Astrocyte of the cerebellum (primary cell): ENCODE data around the gene ADARB2.
"Not testable (repeated sequence)": the region's sequence is repeated elsewhere in the genome, so short reads cannot be mapped to it uniquely, and the experiment has no call there.

Experiments used
- DNase-seq: peaks from one replicate; pipeline ENCODE4 v3.0.0-alpha.2; 2011; ENCODE audit warnings: low read depth
- H3K4me3 ChIP-seq: 2 replicates; pipeline ENCODE4 v1.5.1; 2011; ENCODE audit warnings: mild to moderate bottlenecking, low read depth, low read length, moderate library complexity
- in situ Hi-C: cut with HindIII; loops from 2 replicates; pipeline ENCODE4 v1.10.0; 2017; ENCODE audit warnings: low sequenced_read_pairs
- TF ChIP-seq, protein P1 (sequence below): IDR thresholded peaks from 2 replicates; pipeline ENCODE4 v1.5.1; 2012; ENCODE audit warnings: low read length, low read depth, moderate library complexity, mild to moderate bottlenecking; ENCODE audit errors: missing control alignments

Gene ADARB2

GRCh38 chr10:1399431-1400100, 337.8 kb downstream of the ADARB2 start:
- no peak for DNase-seq
- H3K4me3 ChIP-seq = no peak overlapping the region
- TF ChIP-seq, protein P1, sequence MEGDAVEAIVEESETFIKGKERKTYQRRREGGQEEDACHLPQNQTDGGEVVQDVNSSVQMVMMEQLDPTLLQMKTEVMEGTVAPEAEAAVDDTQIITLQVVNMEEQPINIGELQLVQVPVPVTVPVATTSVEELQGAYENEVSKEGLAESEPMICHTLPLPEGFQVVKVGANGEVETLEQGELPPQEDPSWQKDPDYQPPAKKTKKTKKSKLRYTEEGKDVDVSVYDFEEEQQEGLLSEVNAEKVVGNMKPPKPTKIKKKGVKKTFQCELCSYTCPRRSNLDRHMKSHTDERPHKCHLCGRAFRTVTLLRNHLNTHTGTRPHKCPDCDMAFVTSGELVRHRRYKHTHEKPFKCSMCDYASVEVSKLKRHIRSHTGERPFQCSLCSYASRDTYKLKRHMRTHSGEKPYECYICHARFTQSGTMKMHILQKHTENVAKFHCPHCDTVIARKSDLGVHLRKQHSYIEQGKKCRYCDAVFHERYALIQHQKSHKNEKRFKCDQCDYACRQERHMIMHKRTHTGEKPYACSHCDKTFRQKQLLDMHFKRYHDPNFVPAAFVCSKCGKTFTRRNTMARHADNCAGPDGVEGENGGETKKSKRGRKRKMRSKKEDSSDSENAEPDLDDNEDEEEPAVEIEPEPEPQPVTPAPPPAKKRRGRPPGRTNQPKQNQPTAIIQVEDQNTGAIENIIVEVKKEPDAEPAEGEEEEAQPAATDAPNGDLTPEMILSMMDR = no peak
- in situ Hi-C loops = no loop called here

DNA sequence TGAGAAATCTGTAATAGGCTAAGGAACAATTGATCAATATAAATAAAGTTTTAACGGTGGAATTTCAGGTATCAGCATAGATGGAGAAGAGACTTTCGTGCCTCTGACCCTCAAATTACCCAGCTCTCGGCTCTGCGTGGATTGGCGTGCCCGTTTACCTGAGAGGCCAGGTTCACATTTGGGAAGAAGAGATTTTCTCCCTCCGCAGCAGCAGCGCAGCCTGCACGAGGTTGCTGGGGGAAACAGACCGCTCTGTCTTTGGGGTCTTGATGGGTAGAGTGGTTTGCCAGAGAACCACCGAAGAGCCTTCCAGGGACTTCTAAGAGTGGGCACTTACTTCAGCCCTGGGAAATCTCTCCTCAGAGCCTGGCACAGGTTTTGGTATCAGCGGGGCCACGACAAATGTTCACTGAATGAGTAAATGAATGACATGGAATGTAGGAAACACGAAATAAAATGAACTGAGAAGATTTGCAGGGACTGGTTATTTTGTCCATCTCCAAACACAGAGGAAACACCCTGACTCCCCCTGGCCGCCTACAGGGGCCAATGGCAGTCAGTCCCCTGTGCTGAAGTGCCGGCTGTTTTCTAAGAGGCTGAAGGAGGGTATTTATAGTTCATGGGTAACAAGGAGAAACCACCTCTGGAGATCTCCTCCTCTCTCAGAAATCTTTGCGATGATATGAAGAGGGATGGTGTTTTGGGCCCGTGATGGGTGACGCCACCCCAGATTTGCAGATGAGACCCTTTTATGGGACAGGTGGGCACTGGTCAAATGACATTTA, 338.5 kb downstream of the ADARB2 start:
- TF ChIP-seq, protein P1 = no peak
- in situ Hi-C loops = no loop called here
- no peak overlapping the region for H3K4me3 ChIP-seq
- no peak for DNase-seq

GRCh38 chr10:1398116-1398515, 339.2 kb downstream of the ADARB2 start:
- DNase-seq, in situ Hi-C loops, H3K4me3 ChIP-seq: not testable (repeated sequence)

GRCh38 chr10:1396297-1396635, 341.1 kb downstream of the ADARB2 start:
- in situ Hi-C loops = no loop called here
- H3K4me3 ChIP-seq = no peak overlapping the region
- TF ChIP-seq, protein P1 = no peak
- DNase-seq = no peak

GRCh38 chr10:1395481-1396296, 341.6 kb downstream of the ADARB2 start:
- H3K4me3 ChIP-seq = no peak overlapping the region
- TF ChIP-seq, protein P1 = no peak
- no peak for DNase-seq
- in situ Hi-C loops = no loop called here

DNA sequence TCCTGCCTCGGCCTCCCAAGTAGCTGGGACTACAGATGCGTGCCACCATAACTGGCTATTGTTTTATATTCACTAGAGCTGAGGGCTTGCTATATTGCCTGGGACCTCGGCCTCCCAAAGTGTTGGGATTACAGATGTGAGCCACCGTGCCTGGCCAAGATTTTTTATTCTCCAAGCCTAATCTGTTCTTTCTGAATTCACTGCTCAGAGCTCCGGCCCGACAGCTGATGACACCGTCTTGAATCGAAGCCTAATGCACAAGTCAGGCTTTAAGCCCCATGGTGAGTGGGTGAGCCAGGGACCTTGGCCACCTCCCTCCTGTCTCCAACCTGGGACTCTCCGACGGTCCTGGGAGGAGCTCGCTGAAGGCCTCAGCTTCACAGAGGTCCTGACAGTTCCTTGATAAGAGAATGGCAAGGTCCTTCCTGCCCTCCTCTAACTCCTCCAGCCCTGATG, 342.3 kb downstream of the ADARB2 start:
- in situ Hi-C loops = no loop called here
- TF ChIP-seq, protein P1 = no peak
- no peak for DNase-seq
- H3K4me3 ChIP-seq = no peak overlapping the region
